ENCODE data around the gene PRMT1.
"Not testable (repeated sequence)": the region's sequence is repeated elsewhere in the genome, so short reads cannot be mapped to it uniquely, and the experiment has no call there.

Gene PRMT1

DNA sequence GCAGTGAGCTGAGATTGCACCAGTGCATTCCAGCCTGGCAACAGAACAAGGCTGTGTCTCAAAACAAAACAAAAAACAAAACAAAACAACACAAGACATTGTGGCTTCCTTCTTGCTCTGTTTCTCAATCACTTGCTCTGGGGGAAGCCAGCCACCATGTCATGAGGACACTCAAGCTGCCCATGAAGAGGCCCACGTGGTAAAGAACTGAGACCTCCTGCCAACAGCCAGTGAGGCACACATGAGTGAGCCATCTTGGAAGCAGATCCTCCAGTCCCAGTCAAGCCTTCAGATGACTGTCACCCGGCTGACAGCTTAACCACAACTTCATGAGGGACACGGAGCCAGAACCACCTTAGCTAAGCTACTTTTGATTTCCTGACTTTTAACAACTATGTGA is 39.1 kb downstream of the PRMT1 start:
- in situ Hi-C loops (cut with MboI; ENCODE audit: low pct_unique_long_range_greater_than_20kb, low sequenced_read_pairs, unreplicated experiment): no loop called here
- no peak for TF ChIP-seq CTCF (IDR thresholded peaks at IDR 0.05; ENCODE audit: extremely low read depth, insufficient read depth, missing control alignments)
- no peak for DNase-seq (ENCODE audit: low spot score)

- DNase-seq (ENCODE audit: low spot score): no peak
- in situ Hi-C loops (cut with MboI; ENCODE audit: low pct_unique_long_range_greater_than_20kb, low sequenced_read_pairs, unreplicated experiment): no loop called here
- no peak for TF ChIP-seq CTCF (IDR thresholded peaks at IDR 0.05; ENCODE audit: extremely low read depth, insufficient read depth, missing control alignments)
Measured at GRCh38 chr19:49718511-49718910, 41.4 kb downstream of the PRMT1 start.

GRCh38 chr19:49718991-49719390 is 41.9 kb downstream of the PRMT1 start:
- in situ Hi-C loops (cut with MboI; ENCODE audit: low pct_unique_long_range_greater_than_20kb, low sequenced_read_pairs, unreplicated experiment): no loop called here

DNA sequence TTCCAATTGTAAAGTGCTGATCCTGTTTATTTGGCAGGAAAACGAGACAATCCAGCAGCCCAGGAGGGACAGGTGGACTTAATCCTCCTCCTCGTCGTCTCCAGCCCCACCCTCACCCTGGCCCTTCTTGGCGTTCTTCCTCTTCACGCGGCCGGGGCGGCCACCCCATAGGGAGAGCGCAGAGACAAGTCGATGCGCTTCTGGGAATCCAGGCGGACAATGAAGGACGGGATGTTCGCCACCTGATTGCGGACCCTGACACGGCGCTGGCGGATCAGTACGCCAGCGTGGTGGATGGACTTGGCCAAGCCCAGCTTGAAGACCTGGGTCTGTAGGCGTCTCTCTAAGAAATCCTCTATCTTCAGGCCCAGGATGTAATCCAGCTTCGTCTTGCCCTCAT is 42.3 kb downstream of the PRMT1 start:
- DNase-seq (ENCODE audit: low spot score); in situ Hi-C loops (cut with MboI; ENCODE audit: low pct_unique_long_range_greater_than_20kb, low sequenced_read_pairs, unreplicated experiment): not testable (repeated sequence)

More at GRCh38 chr19:49718991-49719390, 41.9 kb downstream of the PRMT1 start:
- no peak for TF ChIP-seq CTCF (IDR thresholded peaks at IDR 0.05; ENCODE audit: extremely low read depth, insufficient read depth, missing control alignments)
- DNase-seq (ENCODE audit: low spot score): no peak

DNA sequence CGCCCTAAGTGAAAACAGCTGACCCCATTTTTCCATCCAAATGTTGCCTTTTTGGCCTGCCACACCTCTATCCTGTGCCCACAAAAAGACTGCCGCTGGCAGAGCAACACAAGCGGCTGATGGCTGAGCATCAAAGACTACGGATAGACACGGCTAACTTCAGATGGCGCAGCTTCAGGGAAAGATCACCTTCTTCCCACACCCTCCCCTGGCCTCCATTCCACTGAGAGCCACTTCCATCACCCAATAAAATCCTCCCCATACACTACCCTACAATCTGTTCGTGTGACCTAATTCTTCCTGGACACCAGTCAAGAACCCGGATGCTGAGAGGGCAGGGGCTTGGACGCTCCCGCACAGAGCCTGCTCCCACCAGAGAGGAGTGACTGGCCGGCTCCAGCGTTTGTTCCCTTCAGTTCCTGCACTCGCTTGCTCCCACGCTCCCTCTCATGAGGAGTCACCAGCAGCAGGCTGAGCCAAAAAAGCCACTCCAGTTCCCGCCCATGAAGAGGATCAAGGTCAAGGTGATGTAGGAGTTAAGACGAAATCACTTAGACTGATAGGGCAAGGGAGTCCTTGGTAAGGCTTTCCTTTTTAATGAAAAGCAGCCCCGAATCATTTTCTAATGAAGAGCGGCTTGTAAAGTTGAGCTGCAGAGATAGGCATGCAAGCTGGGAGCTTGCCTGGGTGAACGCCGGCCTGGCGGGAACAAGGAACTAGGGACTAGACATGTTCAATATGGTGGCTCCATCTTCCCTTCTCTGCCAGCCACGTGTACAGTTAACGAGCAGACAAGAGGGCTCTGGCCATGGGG is 50.4 kb downstream of the PRMT1 start:
- TF ChIP-seq CTCF (IDR thresholded peaks at IDR 0.05; ENCODE audit: extremely low read depth, insufficient read depth, missing control alignments): no peak
- no peak for DNase-seq (ENCODE audit: low spot score)
- in situ Hi-C loops (cut with MboI; ENCODE audit: low pct_unique_long_range_greater_than_20kb, low sequenced_read_pairs, unreplicated experiment): no loop called here

GRCh38 chr19:49730166-49730565 is 53.1 kb downstream of the PRMT1 start:
- no peak for TF ChIP-seq CTCF (IDR thresholded peaks at IDR 0.05; ENCODE audit: extremely low read depth, insufficient read depth, missing control alignments)
- in situ Hi-C loops (cut with MboI; ENCODE audit: low pct_unique_long_range_greater_than_20kb, low sequenced_read_pairs, unreplicated experiment): no loop called here
- no peak for DNase-seq (ENCODE audit: low spot score)
